ENCODE results near the gene DOCK10. TPM values are rescaled to one million over a fixed set of nuclear protein-coding genes. Genes with fewer than 3 reads are reported as not detected.

DOCK10 gene
- total and polyA plus RNA-seq, 10 of the 15 experiments (the other 5 are each of a cell fraction or from before 2014, with no cell fraction given), result 16.9 to 120 (median 85.5) TPM

GRCh38 chr2:224731665-224732064 lies 310.6 kb downstream of the DOCK10 start:
- no peak for FAIRE-seq
- Histone ChIP-seq H3K9me3 (replicated peaks; ENCODE audit: control insufficient read depth, insufficient read depth, low read length) (peaks cover 5% of the 10 kb centered on the region; the same call in 2 of the 3 replicates), H3K9ac (ENCODE audit: control insufficient read depth, insufficient read depth, low read length) (no peak overlapping the region), H3K4me1 (ENCODE audit: control insufficient read depth, insufficient read depth, low read length) (no peaks in the 10 kb centered on the region), H3K27me3 (replicated peaks in 1 of 2; ENCODE audit: control insufficient read depth in 2 of 2, insufficient read depth in 2 of 2, low read length in 1 of 2) (no peaks in the 10 kb centered on the region), H4K20me1 (ENCODE audit: control insufficient read depth, insufficient read depth) (no peaks in the 10 kb centered on the region), H3K4me2 (ENCODE audit: control insufficient read depth, insufficient read depth) (no peak overlapping the region), H3K79me2 (ENCODE audit: control insufficient read depth, insufficient read depth, low read length) (no peaks in the 10 kb centered on the region), H2AFZ (ENCODE audit: control insufficient read depth, low read depth, low read length) (no peak overlapping the region), H3K36me3 (ENCODE audit: control insufficient read depth in 2 of 2, insufficient read depth in 2 of 2, low read length in 1 of 2) (no peaks in the 10 kb centered on the region), H3K4me3 (no peak overlapping the region), H3K27ac (ENCODE audit: control insufficient read depth, insufficient read depth) (no peak overlapping the region)
- WGBS (ENCODE audit: insufficient coverage, insufficient replicate concordance, low lambda C conversion rate, missing lambda C conversion rate), result 53% methylated on average over 1 of the region's 1 CpG
- no peak for DNase-seq (ENCODE audit: low read depth, low spot score)
- ChIA-PET SMC1A (ENCODE audit: uncharacterized antibody, unreplicated experiment) (no interaction called here), CTCF (interaction anchor here (1.4 kb wide), 1 partner anchor 11 kb away, joined by 3 read pairs; no protein-coding TSS in a partner anchor), RAD21 (ENCODE audit: unreplicated experiment) (no interaction called here), POLR2A (no interaction called here)
- in situ Hi-C loops (cut with MboI) (no loop called here), intact Hi-C loops (cut with micrococcal nuclease; ENCODE audit: unreplicated experiment) (no loop called here)
- no TSS peak for BruUV-seq (replicated peaks)
- ATAC-seq, result no peak
- TF ChIP-seq ZNF217 (IDR thresholded peaks at IDR 0.05) (no peak), E2F4 (IDR thresholded peaks at IDR 0.05; ENCODE audit: low read depth, low read length) (no peak), SRF (IDR thresholded peaks at IDR 0.05; ENCODE audit: low read depth in 2 of 2, low read length in 2 of 2) (no peak), ZNF622 (IDR thresholded peaks at IDR 0.05) (no peak), NKRF (conservative IDR thresholded peaks at IDR 0.05) (no peak), MYB (IDR thresholded peaks at IDR 0.05; ENCODE audit: borderline replicate concordance, low read depth, low read length) (no peak), MEF2B (IDR thresholded peaks at IDR 0.05; ENCODE audit: partially characterized antibody, poor library complexity, severe bottlenecking) (no peak), E2F8 (IDR thresholded peaks at IDR 0.05; ENCODE audit: low read depth, partially characterized antibody) (no peak), IRF4 (IDR thresholded peaks at IDR 0.05; ENCODE audit: low read depth, low read length) (no peak), IKZF2 (IDR thresholded peaks at IDR 0.05) (no peak)
